K562 (cell line): ENCODE results near the gene TRIM37. TPM values are rescaled to one million over a fixed set of nuclear protein-coding genes. Genes with fewer than 3 reads are reported as not detected.
A peak's percentile ranks its signal among the peaks of the same experiment; 100 is the strongest.

Experiments used
- BRD4 ChIP-seq: fragments of 200-600 bp; sonication (generic); IDR thresholded peaks from 2 replicates; pipeline ENCODE4 v1.6.1; 2017; ENCODE audit warnings: inconsistent platforms
- CSDE1 ChIP-seq, 2 experiments: fragments of 450-650 bp; IDR thresholded peaks; 2 replicates each; pipeline ENCODE4 v1.6.1; 2016; ENCODE audit warnings: mild to moderate bottlenecking in 1 of 2
- DDX20 ChIP-seq: fragments of 450-650 bp; IDR thresholded peaks from 2 replicates; pipeline ENCODE4 v1.6.1; 2016; ENCODE audit warnings: missing genetic modification characterization, low read depth, mild to moderate bottlenecking, missing compliant biosample characterization, moderate library complexity
- EGR1 ChIP-seq: fragments of 450-650 bp; conservative IDR thresholded peaks from 2 replicates; pipeline ENCODE4 v1.6.1; 2017; ENCODE audit warnings: mild to moderate bottlenecking
- EZH2 ChIP-seq: IDR thresholded peaks from 2 replicates; pipeline ENCODE4 v1.6.1; 2012; ENCODE audit warnings: low read depth, mild to moderate bottlenecking, inconsistent platforms, low read length, borderline replicate concordance
- FOXM1 ChIP-seq, 2 experiments: fragments of 450-650 bp in 1 of 2; sonication (generic) in 1 of 2; formaldehyde crosslinking in 1 of 2; IDR thresholded peaks; 2 replicates each; pipeline versions ENCODE4 v1.6.1 to v1.9.0; 2017 to 2022; ENCODE audit warnings: low read depth in 2 of 2, mild to moderate bottlenecking in 2 of 2, missing genetic modification reagents in 1 of 2, moderate library complexity in 1 of 2
- ILF3 ChIP-seq: fragments of 450-650 bp; IDR thresholded peaks from 2 replicates; pipeline ENCODE4 v1.6.1; 2018; ENCODE audit warnings: antibody characterized with exemption, mild to moderate bottlenecking, moderate library complexity, borderline replicate concordance
- MYNN ChIP-seq, 2 experiments: sonication (generic); formaldehyde crosslinking in 1 of 2; IDR thresholded peaks; 2 replicates each; pipeline versions ENCODE4 v1.5.0 to v1.6.1; 2016 to 2020; ENCODE audit warnings: antibody characterized with exemption in 1 of 2, missing genetic modification reagents in 1 of 2
- RBM25 ChIP-seq: fragments of 200-400 bp; formaldehyde crosslinking; IDR thresholded peaks from 2 replicates; pipeline ENCODE4 v1.6.1; 2018; ENCODE audit warnings: low read length, low read depth, moderate library complexity; ENCODE audit not compliant: severe bottlenecking
- REST ChIP-seq, 2 experiments: fragments of 450-650 bp; formaldehyde crosslinking in 1 of 2; IDR thresholded peaks; 2 replicates each; pipeline versions ENCODE4 v1.4.0 to v1.6.1; 2014 to 2020; ENCODE audit warnings: mild to moderate bottlenecking in 2 of 2, borderline replicate concordance in 1 of 2, low read depth in 1 of 2
- ZBTB7A ChIP-seq: IDR thresholded peaks from 2 replicates; pipeline ENCODE4 v1.6.1; 2011; ENCODE audit warnings: low read depth, mild to moderate bottlenecking, low read length, moderate library complexity, borderline replicate concordance; ENCODE audit not compliant: control insufficient read depth
- ZFPM2 ChIP-seq: fragments of 250-450 bp; sonication (Bioruptor Pico); IDR thresholded peaks from 2 replicates; pipeline ENCODE4 v1.5.1; 2022; ENCODE audit warnings: mild to moderate bottlenecking
- ZNF589 ChIP-seq: fragments of 200-800 bp; sonication (Bioruptor generic); IDR thresholded peaks from 2 replicates; pipeline ENCODE4 v1.6.1; 2016; ENCODE audit warnings: low read depth, missing genetic modification characterization, missing compliant biosample characterization
- ZNF717 ChIP-seq: fragments of 250-450 bp; sonication (Bioruptor Pico); IDR thresholded peaks from 2 replicates; pipeline ENCODE4 v1.5.0; 2021
- polyA plus RNA-seq, 8 experiments: library from polyadenylated mRNA; depleted of rRNA in 4 of 8; stranded (reverse) in 5 of 8; unstranded in 3 of 8; fragments of >200 nt; fragmentation: Nextera tagmentation in 2 of 8; fragmentation: Illumina TruSeq in 1 of 8; extraction: Ambion mirVana in 2 of 8; extraction: Trizol in 1 of 8; gene quantifications; 2 replicates each; pipeline versions ENCODE4 v1.2.1 to v1.2.3, GENCODE V29; 2011 to 2014; ENCODE audit warnings: inconsistent platforms in 1 of 8, missing spikeins in 1 of 8
- total RNA-seq, 7 experiments: library from RNA; depleted of rRNA in 6 of 7; stranded (reverse); fragments of >200 nt in 6 of 7; fragmentation: Illumina TruSeq in 2 of 7; extraction: Trizol in 2 of 7; gene quantifications; 2 replicates each; pipeline versions ENCODE4 v1.2.1 to v1.2.3, GENCODE V29; 2011 to 2021; ENCODE audit warnings: low replicate concordance in 1 of 7
- TF ChIP-seq, protein P1 (sequence below): fragments of 450-650 bp; formaldehyde crosslinking; conservative IDR thresholded peaks from 2 replicates; pipeline ENCODE4 v1.4.0; 2022; ENCODE audit warnings: mild to moderate bottlenecking, missing genetic modification characterization
- TF ChIP-seq, protein P2 (sequence below): fragments of 250-450 bp; sonication (Bioruptor Pico); IDR thresholded peaks from 2 replicates; pipeline ENCODE4 v1.4.0; 2020; ENCODE audit warnings: mild to moderate bottlenecking, moderate library complexity

TRIM37 gene
- total and polyA plus RNA-seq, 9 of the 15 experiments (the other 6 are each of a cell fraction or from before 2014, with no cell fraction given) = 4.5 to 31.4 (median 23.8) TPM

DNA sequence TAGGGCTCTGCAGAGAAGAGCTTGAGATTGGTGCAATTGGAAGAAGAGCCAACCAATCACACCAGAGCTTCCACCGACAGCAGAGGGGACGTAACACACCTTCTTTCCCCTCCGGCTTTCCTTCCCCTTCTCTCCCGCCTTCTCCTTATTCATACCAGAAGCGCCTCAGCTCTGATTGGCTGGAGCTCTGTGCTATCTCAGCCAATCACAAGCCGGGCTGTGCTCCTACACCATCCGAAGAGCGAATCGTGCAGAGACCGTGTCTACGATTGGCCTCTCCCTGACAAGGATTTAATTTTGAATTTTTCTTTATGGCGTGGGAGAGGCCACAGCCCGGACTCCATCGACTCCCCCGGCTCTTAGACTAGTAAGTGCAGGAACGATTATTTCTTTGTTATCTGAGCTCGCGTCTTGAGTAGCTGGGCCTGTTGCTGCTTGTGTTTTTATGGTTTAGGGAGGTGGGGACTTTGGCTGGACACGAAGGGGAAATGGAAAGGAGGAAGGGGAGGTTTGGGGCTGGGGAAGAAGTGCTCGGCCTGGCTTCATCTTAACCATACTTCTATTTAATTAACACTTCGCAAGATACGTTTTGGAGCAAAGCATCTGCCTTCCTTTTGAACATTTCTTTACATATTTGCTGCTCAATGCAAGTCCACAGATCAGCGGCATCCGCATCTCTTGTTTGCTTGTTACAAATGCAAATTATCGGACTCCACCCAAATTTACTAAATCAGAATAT, 48.9 kb upstream of the TRIM37 start, which contains the start of gene PRR11 (continued):
- TF ChIP-seq, protein P1, sequence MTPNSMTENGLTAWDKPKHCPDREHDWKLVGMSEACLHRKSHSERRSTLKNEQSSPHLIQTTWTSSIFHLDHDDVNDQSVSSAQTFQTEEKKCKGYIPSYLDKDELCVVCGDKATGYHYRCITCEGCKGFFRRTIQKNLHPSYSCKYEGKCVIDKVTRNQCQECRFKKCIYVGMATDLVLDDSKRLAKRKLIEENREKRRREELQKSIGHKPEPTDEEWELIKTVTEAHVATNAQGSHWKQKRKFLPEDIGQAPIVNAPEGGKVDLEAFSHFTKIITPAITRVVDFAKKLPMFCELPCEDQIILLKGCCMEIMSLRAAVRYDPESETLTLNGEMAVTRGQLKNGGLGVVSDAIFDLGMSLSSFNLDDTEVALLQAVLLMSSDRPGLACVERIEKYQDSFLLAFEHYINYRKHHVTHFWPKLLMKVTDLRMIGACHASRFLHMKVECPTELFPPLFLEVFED (CRISPR knock-in tag) = 0 out of 2 replicates have a peak, but pooled peaks have one; percentile 18
- no peak for TF ChIP-seq DDX20 (tag)
- no peak for TF ChIP-seq CSDE1 (IDR thresholded peaks at IDR 0.05)
- peak; percentile 84 for TF ChIP-seq EGR1
- no peak for TF ChIP-seq ZNF717 (CRISPR knock-in tag)
- no peak for TF ChIP-seq ILF3
- peak; percentile 100 for TF ChIP-seq FOXM1 (IDR thresholded peaks at IDR 0.05; ENCODE audit: low read depth)
- peak; percentile 98; the same call in 1 of the 2 replicates for TF ChIP-seq FOXM1 (CRISPR knock-in tag; IDR thresholded peaks at IDR 0.05; ENCODE audit: low read depth)
- TF ChIP-seq EZH2 = no peak
- TF ChIP-seq BRD4 = no peak
- no peak for TF ChIP-seq ZBTB7A
- TF ChIP-seq ZNF589 (CRISPR knock-in tag) = no peak
- peak; percentile 66 for TF ChIP-seq RBM25
- TF ChIP-seq, protein P2, sequence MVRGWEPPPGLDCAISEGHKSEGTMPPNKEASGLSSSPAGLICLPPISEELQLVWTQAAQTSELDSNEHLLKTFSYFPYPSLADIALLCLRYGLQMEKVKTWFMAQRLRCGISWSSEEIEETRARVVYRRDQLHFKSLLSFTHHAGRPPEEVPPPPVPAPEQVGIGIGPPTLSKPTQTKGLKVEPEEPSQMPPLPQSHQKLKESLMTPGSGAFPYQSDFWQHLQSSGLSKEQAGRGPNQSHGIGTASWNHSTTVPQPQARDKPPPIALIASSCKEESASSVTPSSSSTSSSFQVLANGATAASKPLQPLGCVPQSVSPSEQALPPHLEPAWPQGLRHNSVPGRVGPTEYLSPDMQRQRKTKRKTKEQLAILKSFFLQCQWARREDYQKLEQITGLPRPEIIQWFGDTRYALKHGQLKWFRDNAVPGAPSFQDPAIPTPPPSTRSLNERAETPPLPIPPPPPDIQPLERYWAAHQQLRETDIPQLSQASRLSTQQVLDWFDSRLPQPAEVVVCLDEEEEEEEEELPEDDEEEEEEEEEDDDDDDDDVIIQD (CRISPR knock-in tag) = no peak
- TF ChIP-seq MYNN (IDR thresholded peaks at IDR 0.05) = no peak
- TF ChIP-seq MYNN (CRISPR knock-in tag; IDR thresholded peaks at IDR 0.05) = no peak
- no peak for TF ChIP-seq REST (IDR thresholded peaks at IDR 0.05; ENCODE audit: borderline replicate concordance)
- no peak for TF ChIP-seq REST (CRISPR knock-in tag; IDR thresholded peaks at IDR 0.05; ENCODE audit: low read depth)
- TF ChIP-seq ZFPM2 (CRISPR knock-in tag) = no peak
